GM23338 (cell line): ENCODE results near the gene VMO1. TPM values are rescaled to one million over a fixed set of nuclear protein-coding genes. Genes with fewer than 3 reads are reported as not detected.

Source experiments
- ATAC-seq: fragments of 200-7000 bp; cut with Tn5 transposase; 3 replicates; pipeline ENCODE4 v1.9.1; 2020
- DNase-seq: peaks from one replicate; pipeline ENCODE4 v3.0.0-alpha.2; 2015; ENCODE audit warnings: low spot score
- H2AFZ ChIP-seq: fragments of 200-600 bp; sonication (generic); 2 replicates; pipeline ENCODE4 v1.8.0; 2016; ENCODE audit warnings: antibody characterized with exemption, mild to moderate bottlenecking, moderate library complexity
- H3F3A ChIP-seq: fragments of 200-600 bp; sonication (generic); replicated peaks from 2 replicates; pipeline ENCODE4 v1.8.0; 2017; ENCODE audit warnings: antibody characterized with exemption, mixed run types, low read depth
- H3K27ac ChIP-seq: fragments of 200-600 bp; sonication (generic); 2 replicates; pipeline ENCODE4 v1.6.1; 2016; ENCODE audit warnings: low read depth
- H3K27me3 ChIP-seq: fragments of 200-600 bp; sonication (generic); 2 replicates; pipeline ENCODE4 v1.8.0; 2016; ENCODE audit warnings: mild to moderate bottlenecking, mixed run types, moderate library complexity; ENCODE audit not compliant: insufficient read depth
- H3K36me3 ChIP-seq: fragments of 200-600 bp; sonication (generic); 2 replicates; pipeline ENCODE4 v1.8.0; 2016; ENCODE audit warnings: mild to moderate bottlenecking; ENCODE audit not compliant: insufficient read depth
- H3K4me1 ChIP-seq: fragments of 200-600 bp; sonication (generic); 2 replicates; pipeline ENCODE4 v1.8.0; 2016; ENCODE audit warnings: mild to moderate bottlenecking, moderate library complexity; ENCODE audit not compliant: insufficient read depth
- H3K4me2 ChIP-seq: fragments of 200-600 bp; sonication (generic); 2 replicates; pipeline ENCODE4 v1.7.1; 2017; ENCODE audit warnings: mixed run types
- H3K4me3 ChIP-seq: fragments of 200-600 bp; sonication (generic); 2 replicates; pipeline ENCODE4 v1.6.1; 2016; ENCODE audit warnings: mixed run types
- H3K79me2 ChIP-seq: fragments of 200-600 bp; sonication (generic); replicated peaks from 2 replicates; pipeline ENCODE4 v1.8.0; 2017; ENCODE audit warnings: mild to moderate bottlenecking; ENCODE audit not compliant: insufficient read depth
- H3K9me2 ChIP-seq: fragments of 200-600 bp; sonication (generic); 2 replicates; pipeline ENCODE4 v1.8.0; 2017; ENCODE audit not compliant: insufficient read depth
- H4K20me1 ChIP-seq: fragments of 200-600 bp; sonication (generic); replicated peaks from 2 replicates; pipeline ENCODE4 v1.8.0; 2017; ENCODE audit warnings: mild to moderate bottlenecking; ENCODE audit not compliant: insufficient read depth
- H3K27ac Mint-ChIP-seq: 2 replicates; pipeline ENCODE4 v1.8.0; 2020; ENCODE audit warnings: inconsistent platforms, mild to moderate bottlenecking, moderate library complexity, mixed read lengths
- H3K27me3 Mint-ChIP-seq: 3 replicates; pipeline ENCODE4 v1.8.0; 2022; ENCODE audit warnings: low read depth, mild to moderate bottlenecking, moderate library complexity, mixed read lengths, inconsistent platforms; ENCODE audit not compliant: insufficient read depth, poor library complexity
- H3K36me3 Mint-ChIP-seq: 3 replicates; pipeline ENCODE4 v1.8.0; 2021; ENCODE audit warnings: low read depth, mild to moderate bottlenecking, inconsistent platforms, moderate library complexity, mixed read lengths
- H3K4me1 Mint-ChIP-seq: 3 replicates; pipeline ENCODE4 v1.8.0; 2020; ENCODE audit warnings: mild to moderate bottlenecking, inconsistent platforms, mixed read lengths
- H3K4me3 Mint-ChIP-seq: 3 replicates; pipeline ENCODE4 v1.8.0; 2021; ENCODE audit warnings: moderate library complexity, mild to moderate bottlenecking, inconsistent platforms, mixed read lengths
- H3K9me3 Mint-ChIP-seq: 3 replicates; pipeline ENCODE4 v1.8.0; 2020; ENCODE audit warnings: moderate library complexity, mild to moderate bottlenecking, inconsistent platforms, mixed read lengths
- EZH2phosphoT487 ChIP-seq: fragments of 200-600 bp; sonication (generic); IDR thresholded peaks from one replicate; pipeline ENCODE4 v1.8.1; 2018; ENCODE audit warnings: antibody characterized with exemption; ENCODE audit not compliant: unreplicated experiment
- JUNB ChIP-seq: IDR thresholded peaks from one replicate; pipeline ENCODE4 v1.6.1; 2016; ENCODE audit warnings: antibody characterized with exemption; ENCODE audit not compliant: unreplicated experiment
- POLR2AphosphoS5 ChIP-seq: IDR thresholded peaks from 2 replicates; pipeline ENCODE4 v1.6.1; 2016; ENCODE audit warnings: antibody characterized with exemption, low read depth
- STAT1 ChIP-seq: IDR thresholded peaks from one replicate; pipeline ENCODE4 v1.6.1; 2016; ENCODE audit warnings: antibody characterized with exemption; ENCODE audit not compliant: unreplicated experiment
- ZNF331 ChIP-seq: fragments of 250-450 bp; sonication (Bioruptor Pico); IDR thresholded peaks from 2 replicates; pipeline ENCODE4 v1.5.0; 2020; ENCODE audit warnings: low read depth, mild to moderate bottlenecking, moderate library complexity
- polyA plus RNA-seq: library from polyadenylated mRNA; unstranded; fragments of >200 nt; fragmentation: Nextera tagmentation; extraction: Ambion mirVana; gene quantifications from 2 replicates; pipeline ENCODE4 v1.2.1, GENCODE V29; 2016
- total RNA-seq: library from RNA; depleted of rRNA; stranded (reverse); fragments of >200 nt; shearing (Covaris generic); gene quantifications from 2 replicates; pipeline ENCODE4 v1.2.3, GENCODE V29; 2014
- TF ChIP-seq, protein P1 (sequence below), 2 experiments: fragments of 200-600 bp in 1 of 2; sonication (generic) in 1 of 2; conservative IDR thresholded peaks; 2 replicates each; pipeline versions ENCODE4 v1.5.1 to v1.6.1; 2016 to 2017; ENCODE audit warnings: antibody characterized with exemption in 2 of 2, low read depth in 2 of 2, mild to moderate bottlenecking in 2 of 2, moderate library complexity in 1 of 2
- TF ChIP-seq, protein P2 (sequence below): IDR thresholded peaks from 2 replicates; pipeline ENCODE4 v1.6.1; 2016; ENCODE audit warnings: antibody characterized with exemption

Gene VMO1
- total and polyA plus RNA-seq, 2 experiments from 2014 or later, result 0.38 to 0.47 TPM

DNA sequence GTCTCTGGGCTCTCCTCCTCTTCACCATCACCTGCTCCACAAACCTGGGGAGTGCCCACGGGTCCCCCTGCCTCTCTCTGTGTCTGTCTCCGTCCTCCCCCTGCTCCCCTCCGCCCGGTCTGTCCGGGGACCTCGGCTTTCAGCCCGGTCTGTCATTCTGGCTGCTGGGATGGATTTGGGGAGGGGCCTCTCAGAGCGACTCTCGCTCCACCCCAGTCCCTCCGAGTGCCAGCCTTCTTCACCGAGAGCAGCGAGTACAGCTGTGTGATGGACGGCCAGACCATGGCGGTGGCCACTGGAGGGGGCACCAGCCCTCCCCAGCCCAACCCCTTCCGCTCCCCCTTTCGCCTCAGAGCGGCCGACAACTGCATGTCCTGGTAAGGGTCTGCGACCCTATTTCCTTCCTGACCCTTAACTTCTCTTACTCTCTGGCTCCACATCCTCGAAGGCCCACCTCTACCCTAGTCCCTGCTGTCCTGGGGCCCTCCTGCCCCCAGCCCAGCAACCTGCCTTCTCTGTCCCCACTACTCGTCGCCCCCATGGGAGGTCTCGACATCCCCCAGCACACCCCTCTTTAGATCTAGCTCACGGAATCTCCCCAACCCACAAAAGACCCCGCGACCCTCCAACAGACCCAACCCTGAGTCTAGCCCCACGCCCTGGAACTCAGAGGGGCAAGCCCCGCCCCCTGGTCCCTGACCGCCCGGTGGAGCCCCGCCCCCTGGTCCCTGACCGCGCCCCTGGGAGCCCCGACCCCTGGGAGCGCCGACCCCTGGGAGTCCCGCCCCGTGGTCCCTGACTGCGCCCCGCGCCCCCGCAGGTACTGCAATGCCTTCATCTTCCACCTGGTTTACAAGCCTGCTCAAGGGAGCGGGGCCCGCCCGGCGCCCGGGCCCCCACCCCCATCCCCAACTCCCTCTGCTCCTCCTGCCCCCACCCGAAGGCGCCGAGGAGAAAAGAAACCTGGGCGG, 40.9 kb downstream of the VMO1 start:
- DNase-seq (peak; percentile 89), ATAC-seq (peak; percentile 93)
- H3K9me3 Mint-ChIP-seq, result no peaks in the 10 kb centered on the region; the same call in 2 of the 3 replicates
- Histone ChIP-seq H3K9me2 (no peaks in the 10 kb centered on the region), H3K4me1 (peaks cover 11% of the 10 kb centered on the region), H2AFZ (peak overlapping the region; percentile 98), H3K27me3 (peaks cover 25% of the 10 kb centered on the region), H3K27ac (peak overlapping the region; percentile 39; the same call in 1 of the 2 replicates), H3K79me2 (no peaks in the 10 kb centered on the region), H3K36me3 (no peaks in the 10 kb centered on the region), H4K20me1 (no peaks in the 10 kb centered on the region), H3K4me2 (peak overlapping the region; percentile 99), H3F3A (peaks cover 15% of the 10 kb centered on the region; the same call in 1 of the 2 replicates), H3K4me3 (peak overlapping the region; percentile 85)
- H3K27me3 Mint-ChIP-seq, result peaks cover 41% of the 10 kb centered on the region
- peaks cover 24% of the 10 kb centered on the region; the same call in 2 of the 3 replicates for H3K4me1 Mint-ChIP-seq
- peak overlapping the region; percentile 83 for H3K4me3 Mint-ChIP-seq
- H3K36me3 Mint-ChIP-seq, result no peaks in the 10 kb centered on the region; the same call in 2 of the 3 replicates
- no peak overlapping the region for H3K27ac Mint-ChIP-seq
- TF ChIP-seq JUNB (no peak), POLR2AphosphoS5 (peak; percentile 72)
- TF ChIP-seq, protein P1, sequence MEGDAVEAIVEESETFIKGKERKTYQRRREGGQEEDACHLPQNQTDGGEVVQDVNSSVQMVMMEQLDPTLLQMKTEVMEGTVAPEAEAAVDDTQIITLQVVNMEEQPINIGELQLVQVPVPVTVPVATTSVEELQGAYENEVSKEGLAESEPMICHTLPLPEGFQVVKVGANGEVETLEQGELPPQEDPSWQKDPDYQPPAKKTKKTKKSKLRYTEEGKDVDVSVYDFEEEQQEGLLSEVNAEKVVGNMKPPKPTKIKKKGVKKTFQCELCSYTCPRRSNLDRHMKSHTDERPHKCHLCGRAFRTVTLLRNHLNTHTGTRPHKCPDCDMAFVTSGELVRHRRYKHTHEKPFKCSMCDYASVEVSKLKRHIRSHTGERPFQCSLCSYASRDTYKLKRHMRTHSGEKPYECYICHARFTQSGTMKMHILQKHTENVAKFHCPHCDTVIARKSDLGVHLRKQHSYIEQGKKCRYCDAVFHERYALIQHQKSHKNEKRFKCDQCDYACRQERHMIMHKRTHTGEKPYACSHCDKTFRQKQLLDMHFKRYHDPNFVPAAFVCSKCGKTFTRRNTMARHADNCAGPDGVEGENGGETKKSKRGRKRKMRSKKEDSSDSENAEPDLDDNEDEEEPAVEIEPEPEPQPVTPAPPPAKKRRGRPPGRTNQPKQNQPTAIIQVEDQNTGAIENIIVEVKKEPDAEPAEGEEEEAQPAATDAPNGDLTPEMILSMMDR (conservative IDR thresholded peaks at IDR 0.05; ENCODE audit: low read depth in 2 of 2), result peak; percentile 16 to 48; a peak in 2 of 4 replicates

DNA sequence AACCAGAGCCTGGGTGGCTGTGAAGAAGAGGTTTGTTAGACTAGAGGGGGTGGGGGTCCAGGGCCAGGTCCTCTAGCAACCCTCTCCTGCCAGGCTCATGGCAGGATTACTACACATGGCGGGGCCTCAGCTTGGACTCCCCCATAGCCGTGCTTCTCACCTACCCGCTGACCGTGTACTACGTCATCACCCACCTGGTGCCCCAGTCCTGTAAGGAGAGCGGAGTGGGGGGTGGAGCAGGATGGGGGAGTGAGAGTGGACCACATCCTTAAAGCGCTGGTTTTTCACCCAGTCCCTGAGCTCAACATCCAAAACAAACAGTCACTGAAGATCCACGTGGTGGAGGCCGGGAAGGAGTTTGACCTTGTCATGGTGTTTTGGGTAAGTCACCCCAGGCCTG, 42.3 kb downstream of the VMO1 start:
- no peaks in the 10 kb centered on the region for H4K20me1 ChIP-seq
- H3K79me2 ChIP-seq, result no peaks in the 10 kb centered on the region
- H3K4me3 Mint-ChIP-seq, result no peak overlapping the region; the same call in 2 of the 3 replicates
- no peaks in the 10 kb centered on the region; the same call in 2 of the 3 replicates for H3K36me3 Mint-ChIP-seq
- peaks cover 39% of the 10 kb centered on the region for H3K27me3 ChIP-seq
- H3K27me3 Mint-ChIP-seq, result peaks cover 52% of the 10 kb centered on the region
- no peak overlapping the region for H3K4me2 ChIP-seq
- no peak overlapping the region for H2AFZ ChIP-seq
- H3K4me3 ChIP-seq, result no peak overlapping the region
- no peak overlapping the region for H3K27ac Mint-ChIP-seq
- no peaks in the 10 kb centered on the region; the same call in 2 of the 3 replicates for H3K9me3 Mint-ChIP-seq
- ATAC-seq, result no peak
- H3K27ac ChIP-seq, result no peak overlapping the region
- no peak for DNase-seq
- H3F3A ChIP-seq, result peaks cover 19% of the 10 kb centered on the region; the same call in 1 of the 2 replicates
- peaks cover 11% of the 10 kb centered on the region for H3K4me1 ChIP-seq
- H3K4me1 Mint-ChIP-seq, result peaks cover 22% of the 10 kb centered on the region; the same call in 2 of the 3 replicates
- H3K9me2 ChIP-seq, result no peaks in the 10 kb centered on the region
- no peaks in the 10 kb centered on the region for H3K36me3 ChIP-seq
- no peak for TF ChIP-seq JUNB
- TF ChIP-seq EZH2phosphoT487, result no peak
- TF ChIP-seq, protein P2, sequence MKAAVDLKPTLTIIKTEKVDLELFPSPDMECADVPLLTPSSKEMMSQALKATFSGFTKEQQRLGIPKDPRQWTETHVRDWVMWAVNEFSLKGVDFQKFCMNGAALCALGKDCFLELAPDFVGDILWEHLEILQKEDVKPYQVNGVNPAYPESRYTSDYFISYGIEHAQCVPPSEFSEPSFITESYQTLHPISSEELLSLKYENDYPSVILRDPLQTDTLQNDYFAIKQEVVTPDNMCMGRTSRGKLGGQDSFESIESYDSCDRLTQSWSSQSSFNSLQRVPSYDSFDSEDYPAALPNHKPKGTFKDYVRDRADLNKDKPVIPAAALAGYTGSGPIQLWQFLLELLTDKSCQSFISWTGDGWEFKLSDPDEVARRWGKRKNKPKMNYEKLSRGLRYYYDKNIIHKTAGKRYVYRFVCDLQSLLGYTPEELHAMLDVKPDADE, result no peak
- TF ChIP-seq, protein P1 (conservative IDR thresholded peaks at IDR 0.05; ENCODE audit: low read depth in 2 of 2), result no peak
- no peak for TF ChIP-seq ZNF331 (CRISPR knock-in tag)
- no peak for TF ChIP-seq STAT1
